GM12872 (cell line): ENCODE results near the gene CCDC85A.

Experiments used
- TF ChIP-seq, protein P1 (sequence below): IDR thresholded peaks from 3 replicates; pipeline ENCODE4 v1.5.1; 2011; ENCODE audit warnings: low read depth, mild to moderate bottlenecking, low read length, moderate library complexity; ENCODE audit not compliant: insufficient read depth

Gene CCDC85A

DNA sequence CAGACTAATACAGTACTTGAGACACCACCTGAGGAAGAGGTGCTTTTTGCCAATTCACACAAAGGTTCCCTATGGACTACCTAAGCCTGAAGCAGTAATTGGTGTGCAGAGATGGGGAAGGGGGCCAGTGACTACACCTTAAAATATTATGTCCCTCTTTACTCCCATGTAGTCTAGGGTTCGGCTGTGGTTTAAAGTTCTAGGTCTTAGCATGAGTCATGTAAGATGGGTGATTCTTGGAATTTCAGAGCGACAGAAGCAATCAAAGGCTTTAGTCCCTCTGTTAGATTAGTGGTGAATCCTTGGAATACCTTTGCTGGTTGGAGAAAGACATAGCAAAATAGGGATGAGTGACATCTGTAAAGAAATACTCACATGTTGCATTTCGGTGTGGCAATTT, 14.3 kb upstream of the CCDC85A start:
- TF ChIP-seq, protein P1, sequence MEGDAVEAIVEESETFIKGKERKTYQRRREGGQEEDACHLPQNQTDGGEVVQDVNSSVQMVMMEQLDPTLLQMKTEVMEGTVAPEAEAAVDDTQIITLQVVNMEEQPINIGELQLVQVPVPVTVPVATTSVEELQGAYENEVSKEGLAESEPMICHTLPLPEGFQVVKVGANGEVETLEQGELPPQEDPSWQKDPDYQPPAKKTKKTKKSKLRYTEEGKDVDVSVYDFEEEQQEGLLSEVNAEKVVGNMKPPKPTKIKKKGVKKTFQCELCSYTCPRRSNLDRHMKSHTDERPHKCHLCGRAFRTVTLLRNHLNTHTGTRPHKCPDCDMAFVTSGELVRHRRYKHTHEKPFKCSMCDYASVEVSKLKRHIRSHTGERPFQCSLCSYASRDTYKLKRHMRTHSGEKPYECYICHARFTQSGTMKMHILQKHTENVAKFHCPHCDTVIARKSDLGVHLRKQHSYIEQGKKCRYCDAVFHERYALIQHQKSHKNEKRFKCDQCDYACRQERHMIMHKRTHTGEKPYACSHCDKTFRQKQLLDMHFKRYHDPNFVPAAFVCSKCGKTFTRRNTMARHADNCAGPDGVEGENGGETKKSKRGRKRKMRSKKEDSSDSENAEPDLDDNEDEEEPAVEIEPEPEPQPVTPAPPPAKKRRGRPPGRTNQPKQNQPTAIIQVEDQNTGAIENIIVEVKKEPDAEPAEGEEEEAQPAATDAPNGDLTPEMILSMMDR = no peak

DNA sequence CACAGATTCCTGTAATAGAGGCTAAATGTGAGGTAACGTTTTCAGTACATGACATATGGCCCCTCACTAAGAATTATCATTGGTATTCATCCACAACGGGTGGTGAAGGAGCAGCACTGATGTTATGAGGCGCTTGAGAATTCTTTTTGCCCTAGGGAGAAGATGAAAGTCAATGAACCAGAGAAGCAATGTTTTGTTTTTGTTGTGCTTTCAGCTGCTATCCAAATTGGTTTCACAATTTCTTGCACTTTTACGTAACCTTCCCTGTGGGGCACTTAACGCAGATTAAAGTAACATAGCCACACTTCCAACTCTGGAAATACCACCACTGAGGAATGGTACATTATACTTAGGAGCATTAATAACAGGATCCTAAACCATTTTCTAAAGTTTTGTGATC, 13.3 kb upstream of the CCDC85A start:
- TF ChIP-seq, protein P1 = no peak

DNA sequence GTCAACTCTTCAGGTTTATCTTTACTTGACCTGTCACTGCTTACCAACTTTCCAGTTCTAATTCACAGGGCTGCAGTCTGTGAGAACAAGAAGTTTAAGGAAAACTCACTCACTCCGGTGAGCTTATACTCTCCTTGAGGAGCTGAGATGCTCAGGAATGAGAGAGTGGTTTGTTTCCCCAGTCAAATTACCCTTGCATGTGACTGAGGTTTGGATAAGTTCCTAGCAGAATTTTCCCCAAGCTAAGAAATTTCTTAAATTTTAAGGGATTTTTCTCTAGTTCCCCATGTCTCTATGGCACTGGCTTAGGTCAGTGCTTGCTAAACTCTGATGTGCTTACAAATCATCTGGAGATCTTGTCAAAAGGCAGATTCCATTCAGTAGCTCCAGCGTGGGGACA, 12.8 kb upstream of the CCDC85A start:
- TF ChIP-seq, protein P1 = no peak

DNA sequence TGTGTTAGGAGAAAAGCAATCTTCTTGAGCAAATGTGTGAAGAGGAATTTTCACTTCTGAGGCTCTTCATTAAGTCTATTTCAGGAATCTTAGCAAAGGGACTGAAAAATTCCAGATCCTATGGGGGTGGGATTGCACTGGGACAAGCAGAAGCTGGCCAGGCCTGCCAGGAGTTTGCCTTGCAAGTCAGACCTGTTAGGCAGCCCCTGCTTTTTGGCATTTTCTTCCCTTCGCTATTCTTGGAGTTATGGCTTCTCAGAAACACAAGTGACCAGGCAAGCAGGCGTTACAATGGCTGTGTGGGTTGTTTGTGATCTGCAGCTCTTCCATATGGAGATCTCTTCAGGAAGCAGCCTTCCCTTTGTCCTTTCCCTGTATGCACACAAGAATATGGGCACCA, 8.0 kb upstream of the CCDC85A start:
- TF ChIP-seq, protein P1 = no peak

DNA sequence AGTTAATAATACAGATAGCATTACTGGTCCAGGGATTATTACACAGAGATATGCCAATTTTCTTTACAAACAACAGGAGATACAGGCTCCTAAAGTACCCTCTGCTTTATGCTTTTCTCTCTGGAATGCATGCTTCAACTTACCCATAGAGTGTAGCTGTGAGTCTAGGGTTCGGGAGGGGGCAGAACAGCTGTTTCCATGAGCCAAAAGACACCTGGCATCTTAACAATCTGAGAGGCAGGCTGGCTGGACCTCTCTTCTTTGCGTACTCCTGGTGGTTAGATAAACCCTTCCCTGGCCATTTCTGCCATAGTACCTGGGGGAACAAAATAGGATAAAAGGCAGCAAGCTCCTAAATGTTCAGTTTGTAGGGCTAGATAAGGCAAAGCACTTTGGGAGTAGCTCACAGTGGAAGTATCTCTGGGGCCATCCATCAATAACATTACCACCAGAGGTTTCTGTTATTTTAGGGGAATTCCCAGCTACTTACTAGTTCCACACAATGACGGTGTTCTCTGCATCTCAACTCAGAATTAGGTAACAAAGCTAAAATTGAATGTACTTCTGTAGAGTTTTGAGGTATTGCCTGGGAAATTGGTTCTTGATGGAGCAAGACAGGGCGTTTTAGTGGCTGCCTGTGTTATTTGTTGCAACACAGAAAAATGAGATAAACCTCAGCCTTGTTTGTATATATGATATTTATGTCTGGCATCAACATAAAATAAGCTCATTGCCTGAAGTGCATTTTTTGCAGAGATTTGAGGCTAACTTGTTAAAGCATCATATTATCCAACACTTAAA, 6.2 kb upstream of the CCDC85A start:
- TF ChIP-seq, protein P1 = no peak

DNA sequence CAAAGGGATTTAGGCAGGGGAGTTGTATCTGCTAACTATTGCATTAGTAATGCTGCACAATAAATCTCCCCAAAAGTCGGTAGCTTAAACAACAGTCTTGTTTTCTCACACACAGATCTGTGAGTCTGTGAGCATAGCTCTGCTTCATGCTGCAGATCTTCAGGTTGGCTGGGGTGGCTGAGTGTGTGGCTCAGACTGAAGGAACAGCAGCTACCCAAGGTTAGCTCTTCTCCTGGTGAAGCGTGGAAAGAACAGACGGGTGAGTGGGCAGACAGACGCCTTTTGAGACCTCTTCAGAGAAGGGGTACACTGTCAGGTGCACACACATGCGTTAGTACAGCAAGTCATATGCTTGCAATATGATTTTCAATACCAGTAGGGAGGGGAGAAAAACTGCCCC, 3.9 kb upstream of the CCDC85A start:
- TF ChIP-seq, protein P1 = no peak

DNA sequence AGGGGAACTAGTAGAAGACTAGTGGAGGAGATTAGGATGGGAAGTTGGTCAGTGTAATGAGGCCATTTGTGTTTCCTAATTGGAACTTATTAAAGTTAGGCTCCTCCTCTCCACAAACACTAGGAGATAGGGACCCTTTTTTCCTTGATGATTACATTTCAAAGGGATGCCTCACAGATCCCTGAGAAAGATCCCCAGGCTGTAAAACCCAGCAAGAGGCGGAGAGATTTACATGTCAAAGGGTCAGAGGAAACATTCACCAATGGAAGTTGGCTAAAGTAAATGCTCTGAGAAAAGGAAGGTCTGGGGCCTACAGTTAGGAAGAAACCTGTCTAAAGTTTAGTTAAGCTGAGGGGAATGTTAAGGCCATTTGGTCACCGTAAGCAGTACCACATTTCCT, 1.4 kb upstream of the CCDC85A start:
- TF ChIP-seq, protein P1 = no peak
